Left lobe of liver (tissue), 2 donors: ENCODE measurements around the gene LRRC10. TPM values are rescaled to one million over a fixed set of nuclear protein-coding genes. Genes with fewer than 3 reads are reported as not detected.
"Not testable (repeated sequence)": the region's sequence is repeated elsewhere in the genome, so short reads cannot be mapped to it uniquely, and the experiment has no call there.

Experiments used
- ATAC-seq: fragments of 200-7000 bp; cut with Tn5 transposase; one replicate; pipeline ENCODE4 v1.9.1; 2020; ENCODE audit warnings: mild to moderate bottlenecking, moderate library complexity
- DNase-seq: peaks from one replicate; pipeline ENCODE4 v3.0.0-alpha.2; 2020; ENCODE audit warnings: low spot score
- total RNA-seq: library from RNA; stranded (reverse); gene quantifications from one replicate; pipeline ENCODE4 v1.2.1, GENCODE V29; 2021
- donor health status: DM: no; HTN: no; CAD: no; lungs with moderate emphysema.
- donor health status: DM: no; HTN: yes; CAD: no.

The LRRC10 gene
- total RNA-seq, 1 donor from 2014 or later, result not detected

DNA sequence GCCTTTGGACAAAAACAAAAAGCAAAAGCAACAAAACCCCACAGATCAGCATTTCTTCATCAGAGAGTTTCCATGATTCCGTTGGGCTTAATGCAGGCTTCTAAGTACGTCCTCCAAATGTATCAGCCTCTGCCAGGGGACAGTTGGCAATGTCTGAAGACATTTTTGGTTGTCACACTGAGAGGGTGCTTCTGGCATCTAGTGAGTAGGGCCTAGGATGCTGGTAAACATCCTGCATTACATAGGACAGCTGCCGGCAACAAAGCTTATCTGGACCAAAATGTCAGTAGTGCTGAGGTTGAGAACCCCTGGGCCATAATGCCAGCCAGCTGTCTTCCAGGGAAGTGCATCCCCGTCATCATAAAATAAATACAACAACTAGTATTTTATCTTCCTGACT, 9.4 kb upstream of the LRRC10 start:
- ATAC-seq (no peak), DNase-seq (no peak)

DNA sequence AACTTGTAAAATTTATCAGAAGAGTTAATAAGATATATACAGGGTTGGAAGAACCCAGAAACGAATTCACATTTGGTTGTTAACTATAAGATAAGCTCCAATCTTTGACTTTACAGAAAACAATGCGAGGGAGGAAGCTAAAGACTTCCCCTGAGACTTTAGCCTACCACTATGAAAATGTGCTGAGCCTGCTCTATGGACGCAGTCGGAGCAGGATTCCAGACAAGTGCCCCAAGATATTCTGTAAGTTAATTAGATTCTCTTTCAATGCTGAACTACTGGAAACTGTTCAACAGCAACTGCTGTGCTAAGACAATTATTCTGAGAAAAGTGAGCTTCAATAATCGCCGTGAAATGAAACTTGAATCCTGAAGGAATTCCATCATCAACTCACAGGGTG, 8.3 kb upstream of the LRRC10 start:
- ATAC-seq (peak; percentile 41), DNase-seq (no peak)

DNA sequence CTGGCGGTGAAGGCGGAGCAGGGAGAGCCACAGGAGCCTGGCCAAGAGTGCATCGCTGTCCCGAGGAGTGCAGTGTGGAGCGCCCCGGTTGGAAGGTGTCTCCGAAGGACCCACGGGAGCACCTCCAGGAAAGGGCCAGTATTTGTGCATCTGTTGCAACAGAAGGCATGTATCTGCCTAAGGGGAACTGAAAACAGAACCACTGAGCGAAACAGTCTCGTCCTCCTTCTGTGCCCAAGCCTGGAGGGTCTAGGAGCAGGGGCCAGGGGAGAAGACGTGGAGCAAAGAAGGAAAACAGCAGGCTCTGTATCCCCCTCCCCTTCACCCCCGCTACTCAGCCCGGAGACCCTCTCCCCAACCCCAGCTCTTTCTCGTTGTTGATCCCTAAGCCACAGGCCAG, 5.3 kb upstream of the LRRC10 start:
- no peak for ATAC-seq

DNA sequence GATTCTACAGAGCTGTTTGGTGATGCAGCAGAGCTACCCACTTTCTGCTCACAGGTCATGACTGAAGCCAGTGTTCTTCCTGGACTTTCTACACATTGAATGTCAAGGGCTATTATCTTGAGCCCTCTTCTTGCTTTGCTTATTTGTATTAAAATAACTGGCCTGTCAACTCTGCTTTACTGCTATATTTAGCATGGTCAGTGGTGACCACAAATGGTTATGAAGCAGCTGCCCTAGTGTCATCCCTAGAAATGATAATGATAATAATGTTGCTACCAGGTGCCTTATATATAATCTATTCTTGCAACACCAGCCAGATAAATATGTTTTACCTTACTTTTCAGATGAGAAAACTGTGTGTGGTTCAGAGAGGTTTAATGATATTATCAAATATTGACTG, 2.6 kb upstream of the LRRC10 start:
- DNase-seq (no peak), ATAC-seq (no peak)

More for the DNA sequence above, 5.3 kb upstream of the LRRC10 start:
- no peak for DNase-seq

DNA sequence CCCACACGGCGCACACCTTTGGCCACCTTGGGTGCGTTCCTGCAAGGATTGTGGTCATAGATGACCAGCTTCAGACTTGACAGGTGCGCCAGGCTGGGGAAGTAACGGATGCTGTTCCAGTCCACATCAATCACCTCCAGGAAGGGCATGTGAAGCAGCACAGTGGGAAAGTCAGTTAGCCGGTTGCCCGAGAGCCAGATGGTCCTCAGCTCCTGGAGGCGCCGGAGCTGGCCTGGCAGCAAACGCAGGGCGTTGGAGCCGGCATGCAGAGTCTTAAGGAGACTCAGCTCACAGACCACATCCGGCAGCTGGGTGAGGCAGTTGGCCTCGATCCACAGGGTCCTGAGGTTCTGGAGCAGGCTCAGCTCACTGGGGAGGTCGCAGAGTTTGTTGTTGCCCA, 581 bp downstream of the LRRC10 start:
- no peak for DNase-seq
- no peak for ATAC-seq

DNA sequence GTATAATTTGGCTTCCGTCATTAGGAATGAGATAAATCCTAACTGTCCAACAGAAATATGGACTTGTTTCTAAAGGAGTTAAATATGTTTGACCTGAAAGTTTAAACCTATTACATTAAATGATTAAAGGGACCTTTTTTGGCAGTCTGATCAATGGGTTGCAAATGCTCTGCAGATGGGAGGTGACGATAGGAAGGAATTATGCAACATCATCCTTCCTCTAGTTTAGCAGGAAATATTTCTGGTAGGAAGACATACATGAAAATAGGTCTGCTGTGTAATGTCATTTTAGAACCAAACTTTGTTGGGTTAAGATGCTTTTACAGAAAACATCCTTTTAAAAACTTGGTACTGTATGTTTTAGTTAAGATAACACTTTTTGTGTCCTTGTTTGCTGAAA, 2.6 kb downstream of the LRRC10 start:
- DNase-seq, result no peak
- ATAC-seq, result no peak

DNA sequence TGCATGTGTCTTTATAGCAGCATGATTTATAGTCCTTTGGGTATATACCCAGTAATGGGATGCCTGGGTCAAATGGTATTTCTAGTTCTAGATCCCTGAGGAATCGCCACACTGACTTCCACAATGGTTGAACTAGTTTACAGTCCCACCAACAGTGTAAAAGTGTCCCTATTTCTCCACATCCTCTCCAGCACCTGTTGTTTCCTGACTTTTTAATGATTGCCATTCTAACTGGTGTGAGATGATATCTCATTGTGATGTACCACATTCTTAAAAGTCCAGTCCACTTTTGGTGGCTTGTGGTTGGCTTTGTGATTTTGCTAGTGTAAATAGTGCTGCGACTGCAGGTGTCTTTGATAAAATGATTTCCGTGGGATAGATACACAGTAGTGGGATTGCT, 6.4 kb downstream of the LRRC10 start:
- not testable (repeated sequence) for DNase-seq, ATAC-seq

DNA sequence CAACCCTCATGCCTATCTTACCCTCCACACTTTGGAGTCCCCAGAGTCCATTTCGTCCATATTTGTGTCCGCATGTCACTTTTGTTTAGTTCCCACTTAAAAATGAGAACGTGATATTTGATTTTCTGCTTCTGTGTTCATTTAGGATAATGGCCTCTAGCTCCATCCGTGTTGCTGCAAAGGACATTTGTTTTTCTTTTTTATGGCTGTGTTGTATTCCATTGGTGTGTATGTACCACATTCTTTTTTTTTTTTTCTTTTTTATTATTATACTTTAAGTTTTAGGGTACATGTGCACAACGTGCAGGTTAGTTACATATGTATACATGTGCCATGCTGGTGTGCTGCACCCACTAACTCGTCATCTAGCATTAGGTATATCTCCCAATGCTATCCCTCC, 7.2 kb downstream of the LRRC10 start:
- not testable (repeated sequence) for ATAC-seq

DNA sequence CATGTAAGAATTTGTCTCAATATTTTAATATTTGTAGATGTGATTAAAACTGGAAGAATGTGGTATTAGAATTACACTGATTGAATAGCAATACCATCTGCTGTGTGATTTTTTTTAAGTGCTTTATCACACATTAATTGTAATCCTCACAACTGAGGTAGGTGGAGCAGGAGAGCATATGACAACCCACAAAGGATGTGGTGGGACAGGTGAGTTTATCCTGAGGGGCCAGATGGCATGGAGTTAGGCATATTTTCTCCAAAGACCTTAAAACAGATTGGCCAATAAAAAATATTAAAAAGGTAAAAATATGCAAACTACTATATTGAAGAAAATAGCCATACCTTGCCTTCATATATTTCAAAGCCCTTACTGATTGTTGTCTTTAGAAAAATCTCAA, 7.8 kb downstream of the LRRC10 start:
- DNase-seq, result no peak
- no peak for ATAC-seq

More for the DNA sequence above, 7.2 kb downstream of the LRRC10 start:
- not testable (repeated sequence) for DNase-seq

DNA sequence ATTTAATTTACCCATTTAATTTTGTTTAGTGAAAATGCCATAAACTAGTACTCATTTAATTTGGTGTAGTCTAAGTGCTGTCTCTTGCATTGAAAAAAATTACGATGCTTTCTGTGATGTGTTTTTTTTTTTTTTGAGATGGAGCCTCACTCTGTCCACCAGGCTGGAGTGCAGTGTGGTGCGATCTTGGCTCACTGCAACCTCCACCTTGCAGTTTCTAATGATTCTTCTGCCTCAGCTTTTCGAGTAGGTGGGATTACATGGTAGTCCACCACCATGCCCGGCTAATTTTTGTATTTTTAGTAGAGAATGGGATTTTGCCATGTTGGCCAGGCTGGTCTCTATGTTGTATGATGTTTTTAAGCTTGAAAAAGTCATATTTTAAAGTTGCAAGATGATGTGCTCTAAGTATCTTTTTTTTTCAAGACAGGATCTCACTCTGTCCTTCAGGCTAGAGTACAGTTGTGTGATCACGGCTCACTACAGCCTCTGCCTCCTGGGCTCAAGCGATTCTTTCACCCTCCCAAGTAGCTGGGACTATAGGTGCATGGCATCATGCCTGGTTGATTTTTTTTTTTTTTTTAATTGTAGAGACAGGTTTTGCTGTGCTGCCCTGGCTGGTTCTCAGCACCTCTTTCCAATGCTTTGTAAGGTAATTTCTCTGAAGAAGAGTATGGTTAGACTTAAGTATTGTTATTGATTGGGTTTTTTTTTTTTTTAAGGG, 8.6 kb downstream of the LRRC10 start:
- DNase-seq, result no peak
- no peak for ATAC-seq

DNA sequence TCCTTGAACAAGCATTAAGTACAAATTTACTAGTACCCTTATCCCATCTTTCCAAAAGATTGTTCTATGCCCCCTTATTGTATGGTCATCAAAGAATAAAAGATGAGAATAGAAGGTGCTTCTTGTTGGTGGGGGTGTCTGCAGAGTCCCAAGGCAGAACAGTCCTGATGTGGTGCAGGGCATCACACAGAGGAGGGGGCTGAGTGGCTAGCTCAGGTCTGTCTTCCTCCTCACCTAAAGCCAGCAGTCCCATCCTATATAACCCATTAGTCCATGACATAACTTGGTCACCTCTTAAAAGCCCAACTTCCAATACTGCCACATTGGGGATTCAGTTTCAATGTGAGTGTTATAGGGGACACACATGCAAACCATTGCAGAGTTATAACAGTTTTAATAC, 9.9 kb downstream of the LRRC10 start:
- no peak for ATAC-seq
- no peak for DNase-seq

DNA sequence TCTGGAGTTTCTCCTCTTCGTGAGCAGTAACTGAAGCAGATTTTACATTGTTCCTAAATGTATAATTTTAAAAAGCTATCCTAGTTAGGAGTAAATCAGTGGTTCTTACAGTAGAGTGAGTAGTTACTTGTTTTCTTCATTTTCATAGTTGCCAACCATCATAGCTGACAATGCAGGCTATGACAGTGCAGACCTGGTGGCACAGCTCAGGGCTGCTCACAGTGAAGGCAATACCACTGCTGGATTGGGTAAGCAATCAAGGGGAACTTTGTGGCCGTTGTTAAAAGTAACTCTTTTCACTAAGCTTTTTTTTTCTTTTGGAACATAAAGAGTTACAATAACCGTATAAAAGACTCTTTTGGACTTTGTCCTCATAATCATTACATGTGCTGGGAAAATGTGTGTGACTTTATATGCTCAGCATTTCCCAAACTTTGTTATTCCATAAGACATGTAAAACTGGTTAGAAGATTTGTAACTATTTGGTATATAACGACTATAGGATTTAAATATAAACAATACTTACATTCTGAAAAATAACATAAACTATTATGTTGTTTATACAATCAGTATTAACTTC, 12.4 kb downstream of the LRRC10 start:
- ATAC-seq, result peak; percentile 49
- DNase-seq, result no peak

DNA sequence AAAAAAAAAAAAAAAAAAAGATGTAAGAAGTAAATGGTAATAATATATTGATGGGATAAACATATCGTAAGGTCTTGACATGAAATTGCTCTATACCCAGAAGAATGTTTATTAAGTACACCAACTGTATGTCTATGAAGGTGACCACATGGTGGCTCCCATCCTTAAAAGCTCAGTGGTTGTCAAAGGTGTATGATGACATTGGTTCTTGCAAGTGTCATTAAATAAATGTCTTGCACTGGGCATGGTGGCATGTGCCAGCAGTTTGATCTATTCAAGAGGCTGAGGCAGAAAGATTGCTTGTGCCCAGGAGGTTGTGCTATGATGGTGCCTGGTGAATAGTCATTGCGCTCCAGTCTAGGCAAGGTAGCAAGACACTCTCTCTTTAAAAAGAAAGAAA, 15.0 kb downstream of the LRRC10 start:
- DNase-seq (no peak), ATAC-seq (no peak)

DNA sequence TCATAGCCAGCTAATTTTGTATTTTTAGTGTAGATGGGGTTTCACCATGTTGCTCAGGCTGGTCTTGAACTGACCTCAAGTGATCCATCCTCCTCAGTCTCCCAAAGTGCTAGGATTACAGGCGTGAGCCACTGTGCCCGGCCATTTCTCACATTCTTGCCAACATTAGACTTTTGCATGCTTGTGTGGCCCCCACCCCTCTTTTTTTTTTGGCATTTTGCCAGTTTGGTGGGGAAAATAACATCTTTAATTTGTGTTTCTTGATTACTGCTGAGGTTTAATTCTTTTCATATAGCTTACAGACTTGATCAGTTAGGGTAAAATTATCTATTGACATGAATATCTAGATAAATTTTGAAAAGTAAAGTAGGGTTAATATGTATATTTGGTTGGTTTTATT, 21.6 kb downstream of the LRRC10 start:
- ATAC-seq, result no peak
- DNase-seq, result no peak

DNA sequence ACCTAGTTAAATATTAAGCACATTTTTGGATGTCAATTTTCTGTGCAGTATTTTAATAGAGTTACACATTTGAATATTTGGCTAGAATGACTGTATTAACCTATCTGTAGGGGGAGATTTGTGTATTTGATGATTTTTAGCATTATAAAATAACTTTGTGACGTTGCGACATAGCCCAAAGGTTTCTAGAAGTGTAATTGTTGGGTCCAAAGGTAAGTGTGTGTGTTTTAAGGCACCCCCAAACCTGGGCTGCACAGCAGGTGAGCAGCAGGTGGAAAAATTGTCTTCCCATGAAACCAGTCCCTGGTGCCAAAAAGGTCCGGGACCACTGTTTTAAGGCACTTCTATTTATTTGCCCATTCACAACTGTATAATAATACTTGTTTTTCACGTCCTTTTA, 22.2 kb downstream of the LRRC10 start:
- no peak for ATAC-seq
- DNase-seq, result no peak

DNA sequence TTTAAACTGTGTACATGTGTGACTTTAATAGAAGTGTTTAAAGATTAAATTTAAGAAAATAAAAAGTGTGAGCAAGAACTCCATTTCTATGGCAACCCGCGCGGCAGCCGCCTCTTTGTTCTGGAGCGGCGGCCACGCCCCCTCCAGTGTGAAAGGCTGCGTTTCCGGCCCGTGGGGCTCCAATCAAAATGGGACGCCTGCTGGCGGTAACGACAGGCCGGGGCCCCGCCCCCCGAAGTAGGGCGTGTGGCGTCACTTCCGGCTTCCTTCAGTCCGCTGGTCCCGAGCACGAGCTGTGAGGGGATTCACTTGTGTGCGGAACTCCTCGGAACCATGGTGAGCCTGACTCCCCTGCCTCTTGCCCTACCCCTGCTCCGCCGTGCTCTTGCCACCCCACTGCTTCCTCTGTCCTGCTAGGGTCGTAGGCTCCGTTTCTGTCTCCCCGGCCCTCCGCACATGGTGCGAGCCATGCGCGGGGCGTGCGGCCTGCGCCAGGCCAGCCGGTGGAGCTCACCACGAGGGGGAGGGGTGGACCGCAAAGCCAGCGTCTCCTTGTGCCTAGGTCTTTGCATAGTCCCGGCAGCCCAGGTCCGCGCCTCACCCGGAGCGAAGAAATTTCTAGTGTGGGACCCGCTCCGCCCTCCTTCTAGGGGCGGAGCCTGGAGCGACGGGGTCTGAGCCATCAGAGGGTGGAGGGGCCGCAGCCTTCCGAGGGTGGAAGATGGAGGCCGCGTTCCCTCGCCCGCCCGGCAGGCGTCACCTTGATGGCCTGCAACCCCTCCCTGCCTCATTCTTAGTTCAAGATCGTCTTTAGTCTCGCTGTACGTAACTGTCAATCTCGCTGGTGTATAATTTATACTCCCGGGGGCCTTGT, 25.3 kb downstream of the LRRC10 start, which contains the start of gene CCT2:
Gene CCT2 (plus strand): TSS at position 271 of the 874 bp plus-strand sequence. CDS start 63 bp downstream, at position 334.
- DNase-seq (peak; percentile 97), ATAC-seq (peak; percentile 99)

DNA sequence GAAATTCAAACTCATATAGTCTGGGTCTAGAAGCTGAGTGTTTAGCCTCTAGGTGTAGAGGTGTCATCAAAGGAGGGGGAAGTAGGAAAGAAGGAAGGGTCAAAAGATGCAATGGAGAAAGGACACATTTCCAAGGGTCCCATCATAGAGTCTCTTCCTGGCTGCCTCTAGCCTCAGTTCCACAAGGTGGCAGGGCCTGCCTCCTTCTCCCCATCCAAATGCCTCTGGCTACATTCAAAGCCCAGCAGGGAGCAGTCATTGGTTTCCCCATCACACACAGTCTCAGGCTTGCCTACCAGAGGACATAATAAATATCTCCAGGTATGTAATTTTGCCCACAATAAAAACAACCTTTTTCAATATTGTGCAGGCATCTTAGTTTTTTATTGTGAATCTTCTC, 27.5 kb downstream of the LRRC10 start:
- ATAC-seq (no peak), DNase-seq (no peak)

DNA sequence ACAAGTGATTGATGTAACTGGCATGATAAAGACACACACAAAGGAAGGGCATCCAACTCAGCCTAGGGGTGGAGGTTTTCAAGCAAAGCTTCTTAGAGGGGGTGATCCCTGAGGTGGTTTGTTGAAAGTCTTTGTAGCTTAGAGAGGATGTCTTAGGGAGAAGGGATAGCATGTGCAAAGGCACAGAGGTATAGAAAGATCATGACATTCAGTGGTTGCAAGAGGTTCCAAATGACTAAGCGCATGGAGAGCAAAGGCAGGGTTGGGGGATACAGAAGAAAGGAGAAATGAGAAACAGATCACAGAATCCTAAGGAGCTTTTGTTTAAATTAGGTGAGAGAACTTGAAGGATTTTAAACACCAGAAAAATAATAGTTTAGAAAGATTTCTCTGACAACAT, 30.6 kb downstream of the LRRC10 start:
- DNase-seq (no peak), ATAC-seq (no peak)

DNA sequence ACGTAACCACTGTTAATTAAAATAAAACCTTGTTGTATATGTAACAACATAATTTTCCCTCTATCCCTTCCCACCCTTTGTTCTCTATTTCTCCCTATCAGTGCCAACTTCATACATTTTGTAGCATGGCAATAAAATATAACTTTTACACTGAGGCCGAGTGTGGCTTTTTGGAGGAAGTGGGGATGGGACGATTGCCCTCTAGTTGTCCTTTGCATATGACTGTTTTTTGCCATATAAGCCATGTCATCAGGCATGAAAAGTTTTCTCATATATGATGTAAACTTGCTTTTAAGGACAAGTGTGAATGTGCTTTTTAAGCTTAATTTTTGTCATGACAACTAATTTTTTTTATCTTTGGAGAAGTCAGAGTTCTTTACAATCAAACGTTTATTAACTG, 31.7 kb downstream of the LRRC10 start:
- DNase-seq (no peak), ATAC-seq (no peak)

DNA sequence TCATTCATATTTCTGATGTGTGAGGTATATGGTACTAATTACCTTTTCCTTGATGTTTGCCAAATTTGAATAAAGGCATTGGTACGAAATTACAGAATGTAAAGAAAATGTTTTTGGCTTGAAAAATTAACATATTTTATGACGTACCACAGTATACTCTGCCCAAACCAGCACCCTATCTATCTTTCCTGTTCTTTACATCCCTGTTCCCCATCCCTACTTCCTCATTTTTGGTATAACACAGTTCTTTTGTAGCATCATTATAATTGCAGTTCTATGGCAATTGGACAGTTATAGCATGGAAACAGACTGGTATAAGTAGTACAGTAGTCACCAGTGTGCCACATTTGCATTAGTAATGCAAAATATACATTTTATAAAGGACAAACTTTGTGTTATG, 32.4 kb downstream of the LRRC10 start:
- ATAC-seq (no peak), DNase-seq (no peak)

DNA sequence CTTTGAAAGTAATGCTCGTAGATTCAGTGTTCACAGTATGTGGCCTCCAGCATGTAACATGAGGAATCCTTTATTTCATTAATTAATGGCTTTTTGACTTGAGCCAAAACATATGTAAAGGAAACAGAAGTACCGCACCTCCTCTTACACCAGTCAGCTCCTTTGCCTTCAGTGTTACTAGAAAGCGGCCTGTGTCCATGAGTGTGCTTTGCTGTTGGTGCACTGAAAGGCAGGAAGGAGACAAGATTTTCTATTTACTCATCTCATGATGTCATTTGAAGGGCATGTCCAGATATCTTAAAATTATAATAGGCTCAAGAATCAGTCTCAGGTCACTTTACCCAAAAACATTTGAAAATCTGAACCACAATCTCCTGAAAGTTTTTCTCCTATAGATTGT, 35.4 kb downstream of the LRRC10 start:
- ATAC-seq (no peak), DNase-seq (no peak)
